PC-3 (cell line): ENCODE results near the gene SIGLEC10. TPM values are rescaled to one million over a fixed set of nuclear protein-coding genes. Genes with fewer than 3 reads are reported as not detected.
"Not testable (repeated sequence)": the region's sequence is repeated elsewhere in the genome, so short reads cannot be mapped to it uniquely, and the experiment has no call there.

Source experiments
- ATAC-seq: fragments of 200-7000 bp; cut with Tn5 transposase; 2 replicates; pipeline ENCODE4 v1.9.1; 2020; ENCODE audit warnings: mild to moderate bottlenecking, moderate library complexity
- BruUV-seq: library from RNA; stranded (reverse); fragments of 400-500 nt; replicated peaks from 2 replicates; lab custom pipeline; 2021; lab: Mats Ljungman, UMichigan
- CTCF ChIA-PET: fragments of 300-600 bp; sonication (Branson Sonifier 250); formaldehyde crosslinking; loops from one replicate; lab custom pipeline; 2022; ENCODE audit warnings: antibody characterized with exemption; lab: Charles Lee
- POLR2A ChIA-PET: fragments of 300-600 bp; sonication (Branson Sonifier 250); formaldehyde crosslinking; loops from one replicate; lab custom pipeline; 2022; ENCODE audit warnings: antibody characterized with exemption; ENCODE audit not compliant: unreplicated experiment; lab: Charles Lee
- DNase-seq: peaks from one replicate; pipeline ENCODE4 v3.0.0-alpha.2; 2015
- H2AFZ ChIP-seq: fragments of 300-600 bp; sonication (generic); 2 replicates; pipeline ENCODE4 v1.6.0; 2016; ENCODE audit warnings: antibody characterized with exemption, low read length
- H3F3A ChIP-seq: fragments of 300-600 bp; sonication (generic); one replicate; pipeline ENCODE4 v1.6.0; 2017; ENCODE audit warnings: antibody characterized with exemption, low read length, control low read depth, mild to moderate bottlenecking; ENCODE audit not compliant: unreplicated experiment
- H3K27ac ChIP-seq: fragments of 300-600 bp; sonication (generic); 2 replicates; pipeline ENCODE4 v1.5.1; 2016; ENCODE audit warnings: mild to moderate bottlenecking, low read length
- H3K27me3 ChIP-seq: fragments of 300-600 bp; sonication (generic); 2 replicates; pipeline ENCODE4 v1.6.1; 2016; ENCODE audit warnings: low read length, mixed read lengths
- H3K36me3 ChIP-seq: fragments of 300-600 bp; sonication (generic); 2 replicates; pipeline ENCODE4 v1.6.1; 2016; ENCODE audit warnings: low read depth, mixed run types, low read length, mixed read lengths
- H3K4me1 ChIP-seq: fragments of 300-600 bp; sonication (generic); 2 replicates; pipeline ENCODE4 v1.5.1; 2016; ENCODE audit warnings: low read length; ENCODE audit not compliant: insufficient read depth
- H3K4me2 ChIP-seq: fragments of 300-600 bp; sonication (generic); 2 replicates; pipeline ENCODE4 v1.6.0; 2016; ENCODE audit warnings: low read length
- H3K4me3 ChIP-seq: fragments of 300-600 bp; sonication (generic); 2 replicates; pipeline ENCODE4 v1.5.1; 2016; ENCODE audit warnings: mild to moderate bottlenecking, low read length, mixed read lengths
- H3K79me2 ChIP-seq: fragments of 300-600 bp; sonication (generic); 2 replicates; pipeline ENCODE4 v1.6.1; 2017; ENCODE audit warnings: low read length, mixed read lengths
- H3K9ac ChIP-seq: fragments of 300-600 bp; sonication (generic); 2 replicates; pipeline ENCODE4 v1.6.0; 2016; ENCODE audit warnings: mild to moderate bottlenecking, low read length
- H3K9me2 ChIP-seq: fragments of 300-600 bp; sonication (generic); replicated peaks from 2 replicates; pipeline ENCODE4 v1.6.1; 2016; ENCODE audit warnings: mixed run types, low read length, mixed read lengths
- H3K9me3 ChIP-seq: fragments of 300-600 bp; sonication (generic); 2 replicates; pipeline ENCODE4 v1.6.1; 2016; ENCODE audit warnings: low read length, mixed read lengths
- H4K20me1 ChIP-seq: fragments of 300-600 bp; sonication (generic); 2 replicates; pipeline ENCODE4 v1.6.1; 2016; ENCODE audit warnings: low read length, mixed read lengths
- EZH2 ChIP-seq: fragments of 300-600 bp; sonication (generic); IDR thresholded peaks from one replicate; pipeline ENCODE4 v1.6.1; 2017; ENCODE audit warnings: antibody characterized with exemption, mild to moderate bottlenecking, low read length; ENCODE audit not compliant: unreplicated experiment
- EZH2phosphoT487 ChIP-seq: fragments of 300-600 bp; sonication (generic); IDR thresholded peaks from 2 replicates; pipeline ENCODE4 v1.6.1; 2018; ENCODE audit warnings: mild to moderate bottlenecking, antibody characterized with exemption, low read length, borderline replicate concordance
- intact Hi-C: fragments of 100-400 bp; cut with micrococcal nuclease; formaldehyde crosslinking; loops from 2 replicates; pipeline ENCODE4 v1.9.0; 2023
- total RNA-seq: library from RNA; depleted of rRNA; stranded (reverse); fragments of >200 nt; gene quantifications from 2 replicates; pipeline ENCODE4 v1.2.3, GENCODE V29; 2014
- TF ChIP-seq, protein P1 (sequence below): fragments of 300-600 bp; sonication (generic); conservative IDR thresholded peaks from 2 replicates; pipeline ENCODE4 v1.5.1; 2017; ENCODE audit warnings: antibody characterized with exemption, low read depth, mild to moderate bottlenecking, low read length

Gene SIGLEC10
- total RNA-seq, 1 experiment from 2014 or later = not detected

DNA sequence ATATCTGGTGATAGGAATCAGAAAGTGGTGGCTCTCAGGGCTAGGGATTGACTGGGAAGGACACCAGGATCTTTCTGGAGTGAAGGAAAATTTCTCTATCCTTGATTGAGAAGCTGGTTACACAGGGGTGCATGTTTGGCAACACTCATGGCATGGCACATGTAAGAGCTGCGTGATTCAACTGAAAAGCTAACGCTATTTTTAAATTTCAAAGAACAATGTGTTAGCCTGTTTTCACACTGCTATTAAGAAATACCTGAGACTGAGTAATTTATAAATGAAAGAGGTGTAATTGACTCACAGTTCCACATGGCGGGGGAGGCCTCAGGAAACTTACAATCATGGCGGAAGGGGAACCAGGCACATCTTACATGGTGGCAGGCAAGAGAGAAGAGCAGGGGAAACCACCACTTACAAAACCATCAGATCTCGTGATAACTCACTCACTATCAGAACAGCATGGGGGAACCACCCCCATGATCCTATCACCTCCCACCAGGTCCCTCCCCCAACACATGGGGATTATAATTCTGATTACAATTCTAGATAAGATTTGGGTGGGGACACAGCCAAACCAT lies 33.4 kb upstream of the SIGLEC10 start:
- Histone ChIP-seq H3K27me3 (peaks cover 87% of the 10 kb centered on the region), H3K36me3 (no peaks in the 10 kb centered on the region), H3K4me2 (no peak overlapping the region), H4K20me1 (no peaks in the 10 kb centered on the region), H3K9me2 (no peaks in the 10 kb centered on the region), H3F3A (no peaks in the 10 kb centered on the region), H3K4me3 (no peak overlapping the region), H3K4me1 (no peaks in the 10 kb centered on the region), H3K79me2 (no peaks in the 10 kb centered on the region), H2AFZ (no peak overlapping the region), H3K27ac (no peak overlapping the region), H3K9ac (no peak overlapping the region), H3K9me3 (no peaks in the 10 kb centered on the region)
- CTCF ChIA-PET = no interaction called here
- DNase-seq (no peak), ATAC-seq (no peak)
- POLR2A ChIA-PET = no interaction called here
- no TSS peak for BruUV-seq
- intact Hi-C loops = no loop called here
- TF ChIP-seq, protein P1, sequence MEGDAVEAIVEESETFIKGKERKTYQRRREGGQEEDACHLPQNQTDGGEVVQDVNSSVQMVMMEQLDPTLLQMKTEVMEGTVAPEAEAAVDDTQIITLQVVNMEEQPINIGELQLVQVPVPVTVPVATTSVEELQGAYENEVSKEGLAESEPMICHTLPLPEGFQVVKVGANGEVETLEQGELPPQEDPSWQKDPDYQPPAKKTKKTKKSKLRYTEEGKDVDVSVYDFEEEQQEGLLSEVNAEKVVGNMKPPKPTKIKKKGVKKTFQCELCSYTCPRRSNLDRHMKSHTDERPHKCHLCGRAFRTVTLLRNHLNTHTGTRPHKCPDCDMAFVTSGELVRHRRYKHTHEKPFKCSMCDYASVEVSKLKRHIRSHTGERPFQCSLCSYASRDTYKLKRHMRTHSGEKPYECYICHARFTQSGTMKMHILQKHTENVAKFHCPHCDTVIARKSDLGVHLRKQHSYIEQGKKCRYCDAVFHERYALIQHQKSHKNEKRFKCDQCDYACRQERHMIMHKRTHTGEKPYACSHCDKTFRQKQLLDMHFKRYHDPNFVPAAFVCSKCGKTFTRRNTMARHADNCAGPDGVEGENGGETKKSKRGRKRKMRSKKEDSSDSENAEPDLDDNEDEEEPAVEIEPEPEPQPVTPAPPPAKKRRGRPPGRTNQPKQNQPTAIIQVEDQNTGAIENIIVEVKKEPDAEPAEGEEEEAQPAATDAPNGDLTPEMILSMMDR = no peak
- TF ChIP-seq EZH2phosphoT487 (no peak), EZH2 (no peak)

DNA sequence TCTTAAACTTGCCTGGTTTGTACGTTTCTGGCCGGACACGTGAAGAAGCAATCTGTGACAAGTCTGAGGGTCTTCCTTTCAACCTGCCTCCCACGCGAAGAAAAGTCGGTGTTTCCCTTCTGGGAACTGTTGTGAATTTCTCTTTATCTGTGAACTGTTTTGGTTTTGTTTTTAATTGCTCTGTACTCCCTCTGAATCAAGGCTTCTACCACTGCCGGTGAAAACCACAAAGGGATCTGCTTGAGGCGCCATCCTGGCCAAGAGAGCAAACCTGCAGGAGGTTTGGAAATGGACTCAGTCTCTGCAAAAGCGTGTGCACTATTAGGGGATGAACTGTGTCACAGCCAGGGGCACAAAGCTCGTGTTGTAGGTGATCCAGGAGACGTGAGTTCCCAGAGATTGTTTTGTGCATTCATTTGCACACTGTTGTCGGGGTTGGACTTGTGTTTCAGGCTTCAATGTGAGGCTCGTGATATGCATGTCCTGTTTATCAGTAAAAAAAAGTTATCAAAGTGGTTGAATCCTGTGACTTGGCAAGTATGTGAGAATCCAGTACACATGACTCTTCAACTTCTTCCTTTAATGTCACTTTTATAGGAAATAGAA lies 31.1 kb upstream of the SIGLEC10 start:
- intact Hi-C loops = no loop called here
- TF ChIP-seq EZH2phosphoT487 = no peak
- no peak for TF ChIP-seq EZH2
- TF ChIP-seq, protein P1 = no peak
- BruUV-seq = no TSS peak
- DNase-seq (no peak), ATAC-seq (no peak)
- H3F3A ChIP-seq = no peaks in the 10 kb centered on the region
- ChIA-PET POLR2A (no interaction called here), CTCF (interaction anchor here (0.7 kb wide), 1 partner anchor 826 kb away, joined by 3 read pairs; no protein-coding TSS in a partner anchor)
- H3K9me3 ChIP-seq = no peaks in the 10 kb centered on the region
- no peaks in the 10 kb centered on the region for H4K20me1 ChIP-seq
- H3K9me2 ChIP-seq = no peaks in the 10 kb centered on the region
- no peak overlapping the region for H3K27ac ChIP-seq
- H3K79me2 ChIP-seq = no peaks in the 10 kb centered on the region
- H3K36me3 ChIP-seq = no peaks in the 10 kb centered on the region
- no peak overlapping the region for H3K4me3 ChIP-seq
- no peak overlapping the region for H3K9ac ChIP-seq
- no peak overlapping the region for H3K4me2 ChIP-seq
- H3K4me1 ChIP-seq = no peaks in the 10 kb centered on the region
- peaks cover 76% of the 10 kb centered on the region for H3K27me3 ChIP-seq
- no peak overlapping the region for H2AFZ ChIP-seq

DNA sequence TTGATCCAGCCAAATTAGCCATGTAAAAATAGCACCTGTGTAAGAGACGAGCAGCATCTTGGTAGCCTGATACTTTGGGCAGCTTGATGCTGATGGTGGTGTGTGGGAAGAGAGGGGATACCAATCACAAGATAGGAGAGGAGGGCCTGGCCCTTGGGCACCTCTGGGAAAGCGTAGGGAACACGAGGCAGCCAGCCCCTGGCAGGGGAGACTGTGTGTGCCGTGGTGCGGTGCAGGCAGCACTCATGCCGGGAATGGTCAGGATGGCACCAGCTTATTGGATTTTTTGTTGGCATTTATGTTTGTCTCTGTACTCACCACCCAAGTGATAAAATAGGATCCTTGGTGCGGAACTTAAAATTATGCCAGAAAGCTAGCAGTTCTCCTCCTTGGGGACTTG lies 30.6 kb upstream of the SIGLEC10 start:
- CTCF ChIA-PET = interaction anchor here (0.7 kb wide), 1 partner anchor 827 kb away, joined by 3 read pairs; no protein-coding TSS in a partner anchor
- DNase-seq (no peak), ATAC-seq (no peak)
- H3K4me2 ChIP-seq = no peak overlapping the region
- H3K9me2 ChIP-seq = no peaks in the 10 kb centered on the region
- POLR2A ChIA-PET = no interaction called here
- no peak overlapping the region for H3K9ac ChIP-seq
- no peaks in the 10 kb centered on the region for H4K20me1 ChIP-seq
- H3F3A ChIP-seq = no peaks in the 10 kb centered on the region
- peaks cover 76% of the 10 kb centered on the region for H3K27me3 ChIP-seq
- no peak overlapping the region for H2AFZ ChIP-seq
- intact Hi-C loops = no loop called here
- TF ChIP-seq EZH2phosphoT487 (no peak), EZH2 (no peak)
- TF ChIP-seq, protein P1 = no peak
- no TSS peak for BruUV-seq
- no peak overlapping the region for H3K27ac ChIP-seq
- H3K4me3 ChIP-seq = no peak overlapping the region
- H3K79me2 ChIP-seq = no peaks in the 10 kb centered on the region
- no peaks in the 10 kb centered on the region for H3K4me1 ChIP-seq
- no peaks in the 10 kb centered on the region for H3K9me3 ChIP-seq
- no peaks in the 10 kb centered on the region for H3K36me3 ChIP-seq

DNA sequence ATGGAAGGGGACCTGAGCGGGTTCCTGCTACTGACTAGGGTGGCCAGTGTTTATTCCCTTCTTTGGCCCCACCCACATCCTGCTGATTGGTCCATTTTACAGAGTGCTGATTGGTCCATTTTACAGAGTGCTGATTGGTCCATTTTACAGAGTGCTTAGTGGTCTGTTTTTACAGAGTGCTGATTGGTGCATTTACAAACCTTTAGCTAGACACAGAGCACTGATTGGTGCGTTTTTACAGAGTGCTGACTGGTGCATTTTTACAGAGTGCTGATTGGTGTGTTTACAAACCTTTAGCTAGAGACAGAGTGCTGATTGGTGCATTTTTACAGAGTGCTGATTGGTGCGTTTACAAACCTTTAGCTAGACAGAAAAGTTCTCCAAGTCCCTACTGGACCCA lies 30.1 kb upstream of the SIGLEC10 start:
- POLR2A ChIA-PET, H3K36me3 ChIP-seq, DNase-seq, BruUV-seq, ATAC-seq, H3K9me2 ChIP-seq, H3K9me3 ChIP-seq, intact Hi-C loops, H4K20me1 ChIP-seq, H3K4me2 ChIP-seq, H2AFZ ChIP-seq, H3K79me2 ChIP-seq, CTCF ChIA-PET, H3F3A ChIP-seq, H3K27ac ChIP-seq, H3K9ac ChIP-seq, H3K4me3 ChIP-seq, H3K4me1 ChIP-seq: not testable (repeated sequence)
- H3K27me3 ChIP-seq = peaks cover 76% of the 10 kb centered on the region
